Measurements from ENCODE around the gene HOMER2. TPM values are rescaled to one million over a fixed set of nuclear protein-coding genes. Genes with fewer than 3 reads are reported as not detected.

The HOMER2 gene
- total and polyA plus RNA-seq, 12 donors = 12.3 to 64.4 (median 43.2) TPM

GRCh38 chr15:82928711-82929110 is 23.8 kb downstream of the HOMER2 start:
- no peaks in the 10 kb centered on the region for H3K36me3 ChIP-seq
- no peaks in the 10 kb centered on the region for H3K27me3 ChIP-seq
- intact Hi-C loops (cut with DNase I) = no loop called here
- 66 to 79% methylated on average over 2 of the region's 2 CpGs for WGBS, 2 donors
- H3K9me3 ChIP-seq = no peaks in the 10 kb centered on the region
- no peak overlapping the region for H3K4me3 ChIP-seq
- H3K4me1 ChIP-seq = peaks cover 0 to 11% (median 0%) of the 10 kb centered on the region in 9 donors
- no peak for TF ChIP-seq CTCF (IDR thresholded peaks at IDR 0.05)
- ATAC-seq (no peak), DNase-seq (no peak)
- H3K27ac ChIP-seq = no peak overlapping the region

- ATAC-seq (no peak), DNase-seq (no peak)
- peaks cover 0 to 32% (median 11%) of the 10 kb centered on the region in 9 donors for H3K4me1 ChIP-seq
- WGBS, 2 donors = 90 to 93% methylated on average over 7 of the region's 7 CpGs
- no peaks in the 10 kb centered on the region for H3K36me3 ChIP-seq
- no peaks in the 10 kb centered on the region for H3K9me3 ChIP-seq
- intact Hi-C loops (cut with DNase I) = no loop called here
- no peak for TF ChIP-seq CTCF (IDR thresholded peaks at IDR 0.05)
- no peak overlapping the region for H3K4me3 ChIP-seq
- H3K27me3 ChIP-seq = no peaks in the 10 kb centered on the region
- H3K27ac ChIP-seq = no peak overlapping the region
These were observed 28.8 kb downstream of the HOMER2 start for GRCh38 chr15:82923744-82924143.

- peaks cover 0 to 40% (median 16%) of the 10 kb centered on the region in 9 donors for H3K4me1 ChIP-seq
- no peak for ATAC-seq
- H3K36me3 ChIP-seq = no peaks in the 10 kb centered on the region
- peak overlapping the region in 1 of 10 donors; percentile 30 for H3K27ac ChIP-seq
- intact Hi-C loops (cut with DNase I) = no loop called here
- H3K4me3 ChIP-seq = no peak overlapping the region
- H3K9me3 ChIP-seq = no peaks in the 10 kb centered on the region
- TF ChIP-seq CTCF (IDR thresholded peaks at IDR 0.05) = no peak
- no peak for DNase-seq
- 85 to 86% methylated on average over 4 of the region's 4 CpGs for WGBS, 2 donors
- H3K27me3 ChIP-seq = no peaks in the 10 kb centered on the region
These were observed 29.8 kb downstream of the HOMER2 start for GRCh38 chr15:82922737-82923136.

GRCh38 chr15:82921939-82922338 is 30.6 kb downstream of the HOMER2 start:
- H3K27ac ChIP-seq = peak overlapping the region in 1 of 10 donors; percentile 30
- intact Hi-C loops (cut with DNase I) = no loop called here
- H3K4me1 ChIP-seq = peaks cover 0 to 48% (median 16%) of the 10 kb centered on the region in 9 donors
- no peak for DNase-seq
- no peaks in the 10 kb centered on the region for H3K9me3 ChIP-seq
- H3K36me3 ChIP-seq = no peaks in the 10 kb centered on the region
- H3K4me3 ChIP-seq = no peak overlapping the region
- no peak for ATAC-seq
- H3K27me3 ChIP-seq = no peaks in the 10 kb centered on the region
- TF ChIP-seq CTCF (IDR thresholded peaks at IDR 0.05) = no peak

Measured in heart right ventricle (tissue), 16 donors.